Uterus (tissue), 4 donors: ENCODE data around the gene CACNA1E. TPM values are rescaled to one million over a fixed set of nuclear protein-coding genes. Genes with fewer than 3 reads are reported as not detected.

ENCODE experiments used
- DNase-seq, 2 donors: peaks; one replicate each; pipeline ENCODE4 v3.0.0-alpha.2; 2019 to 2020
- H3K27ac ChIP-seq, 2 donors: fragments of 200-600 bp; sonication (generic); 1 replicate in 1 of 2; 2 replicates in 1 of 2; pipeline ENCODE4 v1.5.1; 2016 to 2018
- H3K27me3 ChIP-seq, 2 donors: fragments of 200-600 bp; sonication (generic); one replicate each; pipeline ENCODE4 v1.5.1; 2018 to 2019; ENCODE audit warnings: control low read depth in 1 of 2
- H3K36me3 ChIP-seq, 2 donors: fragments of 200-600 bp; sonication (generic); one replicate each; pipeline ENCODE4 v1.5.1; 2019; ENCODE audit warnings: control low read depth in 1 of 2
- H3K4me1 ChIP-seq, 2 donors: fragments of 200-600 bp; sonication (generic); one replicate each; pipeline ENCODE4 v1.5.1; 2018 to 2019; ENCODE audit warnings: control low read depth in 1 of 2
- H3K4me3 ChIP-seq, 2 donors: fragments of 200-600 bp; sonication (generic); 1 replicate in 1 of 2; 2 replicates in 1 of 2; pipeline ENCODE4 v1.5.1; 2018 to 2019; ENCODE audit warnings: mild to moderate bottlenecking in 1 of 2
- H3K9me3 ChIP-seq, 2 donors: fragments of 200-600 bp; sonication (generic); one replicate each; pipeline ENCODE4 v1.5.1; 2019; ENCODE audit warnings: control low read depth in 1 of 2
- POLR2A ChIP-seq, 2 donors: fragments of 450-650 bp; IDR thresholded peaks; one replicate each; pipeline ENCODE4 v1.6.1; 2016; ENCODE audit warnings: antibody characterized with exemption in 2 of 2, mild to moderate bottlenecking in 1 of 2, moderate library complexity in 1 of 2
- intact Hi-C: fragments of 100-400 bp; cut with DNase I; formaldehyde crosslinking; loops from one replicate; pipeline ENCODE4 v1.15.1; 2023; ENCODE audit warnings: low total_unique reads
- total RNA-seq, 4 donors: library from RNA; depleted of rRNA in 3 of 4; stranded (reverse); fragments of >200 nt in 3 of 4; gene quantifications; one replicate each; pipeline versions ENCODE4 v1.1.0 to v1.2.4, GENCODE V29; 2014 to 2023
- TF ChIP-seq, protein P1 (sequence below), 4 experiments: fragments of 200-600 bp in 2 of 4; fragments of 450-650 bp in 2 of 4; sonication (generic) in 2 of 4; IDR thresholded peaks; one replicate each; pipeline ENCODE4 v1.5.1; 2016 to 2019; ENCODE audit warnings: antibody characterized with exemption in 4 of 4, mild to moderate bottlenecking in 2 of 4, moderate library complexity in 1 of 4
- donor health status: DM: yes; HTN: yes; CAD: no.

The CACNA1E gene
- total RNA-seq, 4 donors from 2014 or later, result 0.12 to 3.4 TPM; not detected in 2

DNA sequence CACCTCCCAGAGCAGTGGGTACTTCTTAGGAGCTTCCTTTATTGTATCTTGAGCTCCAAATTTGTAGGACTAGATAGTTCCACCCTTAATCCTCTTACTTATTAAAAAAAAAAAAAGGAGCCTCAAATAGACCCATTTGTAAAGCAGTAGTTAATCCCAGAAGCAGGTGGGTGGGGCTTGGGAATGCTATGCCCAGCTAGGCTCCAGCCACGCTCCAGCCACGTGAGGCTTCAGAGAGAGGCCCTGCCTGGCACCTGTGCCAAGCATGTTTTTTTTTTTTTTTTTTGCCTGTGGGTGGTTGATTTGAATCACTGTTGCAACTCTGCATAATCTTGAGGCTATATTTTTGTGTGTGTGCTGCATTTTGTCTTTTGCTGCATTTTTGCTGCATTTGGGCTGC lies 7.0 kb downstream of the CACNA1E start:
- Histone ChIP-seq H3K27ac (no peak overlapping the region), H3K4me1 (peaks cover 0 to 7% of the 10 kb centered on the region in 2 donors), H3K9me3 (no peaks in the 10 kb centered on the region), H3K27me3 (peaks cover 6 to 19% of the 10 kb centered on the region in 2 donors), H3K4me3 (no peak overlapping the region), H3K36me3 (no peaks in the 10 kb centered on the region)
- DNase-seq, result no peak
- TF ChIP-seq, protein P1, sequence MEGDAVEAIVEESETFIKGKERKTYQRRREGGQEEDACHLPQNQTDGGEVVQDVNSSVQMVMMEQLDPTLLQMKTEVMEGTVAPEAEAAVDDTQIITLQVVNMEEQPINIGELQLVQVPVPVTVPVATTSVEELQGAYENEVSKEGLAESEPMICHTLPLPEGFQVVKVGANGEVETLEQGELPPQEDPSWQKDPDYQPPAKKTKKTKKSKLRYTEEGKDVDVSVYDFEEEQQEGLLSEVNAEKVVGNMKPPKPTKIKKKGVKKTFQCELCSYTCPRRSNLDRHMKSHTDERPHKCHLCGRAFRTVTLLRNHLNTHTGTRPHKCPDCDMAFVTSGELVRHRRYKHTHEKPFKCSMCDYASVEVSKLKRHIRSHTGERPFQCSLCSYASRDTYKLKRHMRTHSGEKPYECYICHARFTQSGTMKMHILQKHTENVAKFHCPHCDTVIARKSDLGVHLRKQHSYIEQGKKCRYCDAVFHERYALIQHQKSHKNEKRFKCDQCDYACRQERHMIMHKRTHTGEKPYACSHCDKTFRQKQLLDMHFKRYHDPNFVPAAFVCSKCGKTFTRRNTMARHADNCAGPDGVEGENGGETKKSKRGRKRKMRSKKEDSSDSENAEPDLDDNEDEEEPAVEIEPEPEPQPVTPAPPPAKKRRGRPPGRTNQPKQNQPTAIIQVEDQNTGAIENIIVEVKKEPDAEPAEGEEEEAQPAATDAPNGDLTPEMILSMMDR (IDR thresholded peaks at IDR 0.05), result no peak
- no peak for TF ChIP-seq POLR2A (IDR thresholded peaks at IDR 0.05)
- intact Hi-C loops, result no loop called here

GRCh38 chr1:181490740-181491712 lies 7.7 kb downstream of the CACNA1E start:
- no peak overlapping the region for H3K27ac ChIP-seq

DNA sequence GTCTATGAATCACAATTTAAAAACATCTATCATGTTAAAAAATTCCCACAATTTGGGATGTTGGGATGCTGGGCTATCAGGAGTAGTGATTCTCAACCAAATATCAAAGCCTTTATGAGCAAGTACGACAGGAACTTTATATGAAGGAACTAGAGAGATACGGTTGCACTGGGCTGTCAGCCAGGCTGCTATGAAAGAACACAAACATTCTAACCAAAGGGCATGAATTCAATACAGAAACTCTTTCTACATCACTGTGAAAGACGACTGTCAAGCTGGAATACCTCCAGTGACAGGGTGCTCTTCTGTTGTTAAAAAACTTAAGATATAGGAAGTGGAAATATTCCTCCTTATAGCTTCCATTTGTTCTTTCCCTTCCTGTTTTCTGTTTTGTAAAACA lies 9.8 kb downstream of the CACNA1E start:
- Histone ChIP-seq H3K27me3 (no peaks in the 10 kb centered on the region), H3K9me3 (no peaks in the 10 kb centered on the region), H3K4me1 (no peaks in the 10 kb centered on the region), H3K27ac (no peak overlapping the region), H3K36me3 (no peaks in the 10 kb centered on the region), H3K4me3 (no peak overlapping the region)
- intact Hi-C loops, result no loop called here
- DNase-seq, result no peak
- TF ChIP-seq POLR2A (IDR thresholded peaks at IDR 0.05), result no peak
- TF ChIP-seq, protein P1 (IDR thresholded peaks at IDR 0.05), result no peak

More at GRCh38 chr1:181490740-181491712, 7.7 kb downstream of the CACNA1E start:
- peaks cover under 1 to 12% of the 10 kb centered on the region in 2 donors for H3K27me3 ChIP-seq
- intact Hi-C loops, result no loop called here
- H3K4me3 ChIP-seq, result no peak overlapping the region
- TF ChIP-seq, protein P1 (IDR thresholded peaks at IDR 0.05), result no peak
- TF ChIP-seq POLR2A (IDR thresholded peaks at IDR 0.05), result no peak
- peak; percentile 36 to 40 for DNase-seq
- peaks cover 0 to under 1% of the 10 kb centered on the region in 2 donors for H3K4me1 ChIP-seq
- H3K9me3 ChIP-seq, result no peaks in the 10 kb centered on the region
- H3K36me3 ChIP-seq, result no peaks in the 10 kb centered on the region

- no peaks in the 10 kb centered on the region for H3K36me3 ChIP-seq
- H3K4me3 ChIP-seq, result no peak overlapping the region
- no peaks in the 10 kb centered on the region for H3K4me1 ChIP-seq
- H3K27ac ChIP-seq, result no peak overlapping the region
- no peaks in the 10 kb centered on the region for H3K9me3 ChIP-seq
- H3K27me3 ChIP-seq, result no peaks in the 10 kb centered on the region
- TF ChIP-seq POLR2A (IDR thresholded peaks at IDR 0.05), result no peak
- TF ChIP-seq, protein P1 (IDR thresholded peaks at IDR 0.05), result no peak
- intact Hi-C loops, result no loop called here
- no peak for DNase-seq
Measured at GRCh38 chr1:181493885-181494284, 10.6 kb downstream of the CACNA1E start.

- DNase-seq, result no peak
Measured at GRCh38 chr1:181496759-181497158, 13.4 kb downstream of the CACNA1E start.

More at GRCh38 chr1:181496759-181497158, 13.4 kb downstream of the CACNA1E start:
- Histone ChIP-seq H3K36me3 (no peaks in the 10 kb centered on the region), H3K27me3 (no peaks in the 10 kb centered on the region), H3K4me1 (no peaks in the 10 kb centered on the region), H3K9me3 (no peaks in the 10 kb centered on the region), H3K27ac (no peak overlapping the region), H3K4me3 (no peak overlapping the region)
- intact Hi-C loops, result no loop called here
- TF ChIP-seq POLR2A (IDR thresholded peaks at IDR 0.05), result no peak
- TF ChIP-seq, protein P1 (IDR thresholded peaks at IDR 0.05), result no peak
